GM21825 (cell line): ENCODE measurements around the gene NAGS.
"Not testable (repeated sequence)": the region's sequence is repeated elsewhere in the genome, so short reads cannot be mapped to it uniquely, and the experiment has no call there.

ENCODE experiments used
- ATAC-seq: cut with Tn5 transposase; IDR thresholded peaks from one replicate; pipeline ENCODE4 v1.9.1; 2021; ENCODE audit warnings: mild to moderate bottlenecking, moderate library complexity; ENCODE audit not compliant: unreplicated experiment

NAGS gene

DNA sequence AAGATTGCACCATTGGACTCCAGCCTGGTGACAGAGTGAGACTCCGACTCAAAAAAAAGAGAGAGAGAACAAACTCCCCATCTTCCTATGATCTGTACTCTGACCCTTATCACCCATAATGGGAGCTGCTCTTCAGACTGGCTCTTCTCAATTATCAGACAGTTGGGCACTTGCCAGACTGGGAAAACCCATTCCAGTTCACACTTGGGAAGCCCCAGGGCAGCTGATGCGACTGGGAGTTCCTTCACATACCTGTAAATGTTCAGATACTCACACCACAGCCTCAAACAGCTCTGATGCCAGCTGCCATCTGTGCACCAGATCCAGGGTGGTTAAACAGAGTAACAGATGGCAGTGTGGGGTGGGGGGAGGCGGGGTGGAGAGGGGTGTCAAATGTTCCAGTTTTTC, 34.2 kb downstream of the NAGS start:
- no peak for ATAC-seq

GRCh38 chr17:44039829-44040635, 35.6 kb downstream of the NAGS start:
- ATAC-seq, result no peak

- no peak for ATAC-seq
These were observed 38.9 kb downstream of the NAGS start for GRCh38 chr17:44043272-44043696.

DNA sequence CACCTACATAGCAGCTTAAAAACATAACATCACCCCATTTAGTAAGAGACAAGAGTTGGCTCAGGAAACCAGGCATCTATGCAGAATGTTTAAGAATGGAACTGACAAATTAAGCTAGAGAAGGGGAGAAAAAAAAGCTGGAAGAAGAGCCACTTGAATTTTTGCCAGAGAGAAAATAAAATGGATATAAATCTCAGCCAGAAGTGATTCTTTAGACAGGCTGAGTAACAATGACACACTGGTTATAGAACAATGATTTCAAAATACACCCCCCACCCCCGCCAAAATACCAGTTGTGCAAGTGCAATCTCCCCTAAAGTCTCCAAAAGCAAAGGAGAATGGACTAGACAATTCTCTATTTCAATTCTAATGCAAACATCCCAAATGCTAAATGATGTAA, 39.6 kb downstream of the NAGS start:
- no peak for ATAC-seq

- no peak for ATAC-seq
These were observed 41.1 kb downstream of the NAGS start for GRCh38 chr17:44045486-44045885.

- ATAC-seq, result not testable (repeated sequence)
These were observed 42.5 kb downstream of the NAGS start for GRCh38 chr17:44046893-44047292.

DNA sequence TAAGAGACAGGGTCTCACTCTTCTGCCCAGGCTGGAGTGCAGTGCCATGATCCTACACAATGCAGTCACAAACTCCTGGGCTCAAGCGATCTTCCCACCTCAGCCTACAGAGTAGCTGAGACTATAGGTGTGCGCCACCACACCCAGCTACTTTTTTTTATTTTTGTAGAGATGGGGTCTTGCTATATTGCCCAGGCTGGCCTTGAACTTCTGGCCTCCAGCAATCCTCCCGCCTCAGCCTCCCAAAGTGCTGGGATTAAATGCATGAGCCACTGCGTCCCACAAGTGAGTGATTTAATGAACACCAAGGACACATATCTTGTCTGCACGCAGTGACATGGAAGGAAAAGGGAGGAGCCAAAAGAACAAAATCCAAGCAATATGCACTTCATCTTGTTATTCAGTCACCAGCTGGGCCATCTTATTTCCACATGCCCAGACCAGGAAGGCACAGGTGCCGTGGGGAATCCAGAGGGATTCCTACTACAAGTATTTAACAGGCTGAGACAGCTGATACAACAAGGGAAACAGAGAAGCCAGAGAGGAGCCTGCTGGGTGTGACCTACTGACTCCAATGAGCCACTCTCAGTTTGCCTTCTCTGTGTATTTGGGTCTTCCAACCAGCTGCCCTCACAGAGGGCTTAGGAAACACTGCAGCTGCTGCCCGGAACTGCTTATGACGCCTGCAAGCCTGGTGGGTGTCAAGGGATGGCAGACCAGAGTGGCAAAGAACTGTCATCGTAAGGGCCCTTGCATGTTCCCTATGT, 45.1 kb downstream of the NAGS start:
- no peak for ATAC-seq

DNA sequence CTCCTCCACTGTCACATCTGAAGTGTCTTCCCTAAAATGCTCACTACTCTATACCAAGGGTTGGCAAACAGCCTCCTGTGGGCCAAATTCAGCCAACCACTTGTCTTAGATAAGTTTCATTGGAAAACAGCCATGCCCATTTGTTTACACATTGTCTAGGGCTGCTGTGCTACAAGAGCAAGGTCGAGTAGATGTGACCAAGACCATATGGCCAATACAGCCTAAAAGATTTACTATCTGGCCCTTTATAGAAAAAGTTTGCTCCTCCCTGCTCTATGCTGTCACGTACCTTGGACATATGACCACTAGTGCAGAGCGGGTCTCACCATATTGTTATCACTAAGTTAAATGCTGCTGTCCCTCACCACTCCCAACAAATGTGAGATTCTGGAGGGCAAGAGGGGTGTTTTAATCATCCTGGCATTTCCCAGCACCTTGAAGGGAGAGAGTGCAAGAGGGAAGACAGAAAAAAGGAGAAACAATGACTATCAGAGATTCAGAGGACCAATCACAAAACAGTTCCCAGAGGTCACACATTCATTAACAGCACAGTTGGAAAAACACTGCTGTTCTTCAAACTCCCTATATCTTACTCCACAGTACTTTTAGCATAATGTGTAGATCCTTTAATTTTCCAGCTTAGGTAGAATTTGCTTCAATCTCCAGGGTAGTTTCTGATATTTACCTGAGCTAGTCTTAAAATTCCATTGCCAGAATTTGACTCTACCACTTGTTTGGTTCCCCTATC, 48.9 kb downstream of the NAGS start:
- ATAC-seq, result no peak
